GM23338 (cell line): ENCODE data around the gene NFE2L3. TPM values are rescaled to one million over a fixed set of nuclear protein-coding genes. Genes with fewer than 3 reads are reported as not detected.

Source experiments
- ATAC-seq: fragments of 200-7000 bp; cut with Tn5 transposase; 3 replicates; pipeline ENCODE4 v1.9.1; 2020
- DNase-seq: peaks from one replicate; pipeline ENCODE4 v3.0.0-alpha.2; 2015; ENCODE audit warnings: low spot score
- H2AFZ ChIP-seq: fragments of 200-600 bp; sonication (generic); 2 replicates; pipeline ENCODE4 v1.8.0; 2016; ENCODE audit warnings: antibody characterized with exemption, mild to moderate bottlenecking, moderate library complexity
- H3F3A ChIP-seq: fragments of 200-600 bp; sonication (generic); replicated peaks from 2 replicates; pipeline ENCODE4 v1.8.0; 2017; ENCODE audit warnings: antibody characterized with exemption, mixed run types, low read depth
- H3K27ac ChIP-seq: fragments of 200-600 bp; sonication (generic); 2 replicates; pipeline ENCODE4 v1.6.1; 2016; ENCODE audit warnings: low read depth
- H3K27me3 ChIP-seq: fragments of 200-600 bp; sonication (generic); 2 replicates; pipeline ENCODE4 v1.8.0; 2016; ENCODE audit warnings: mild to moderate bottlenecking, mixed run types, moderate library complexity; ENCODE audit not compliant: insufficient read depth
- H3K36me3 ChIP-seq: fragments of 200-600 bp; sonication (generic); 2 replicates; pipeline ENCODE4 v1.8.0; 2016; ENCODE audit warnings: mild to moderate bottlenecking; ENCODE audit not compliant: insufficient read depth
- H3K4me1 ChIP-seq: fragments of 200-600 bp; sonication (generic); 2 replicates; pipeline ENCODE4 v1.8.0; 2016; ENCODE audit warnings: mild to moderate bottlenecking, moderate library complexity; ENCODE audit not compliant: insufficient read depth
- H3K4me2 ChIP-seq: fragments of 200-600 bp; sonication (generic); 2 replicates; pipeline ENCODE4 v1.7.1; 2017; ENCODE audit warnings: mixed run types
- H3K4me3 ChIP-seq: fragments of 200-600 bp; sonication (generic); 2 replicates; pipeline ENCODE4 v1.6.1; 2016; ENCODE audit warnings: mixed run types
- H3K79me2 ChIP-seq: fragments of 200-600 bp; sonication (generic); replicated peaks from 2 replicates; pipeline ENCODE4 v1.8.0; 2017; ENCODE audit warnings: mild to moderate bottlenecking; ENCODE audit not compliant: insufficient read depth
- H3K9me2 ChIP-seq: fragments of 200-600 bp; sonication (generic); 2 replicates; pipeline ENCODE4 v1.8.0; 2017; ENCODE audit not compliant: insufficient read depth
- H4K20me1 ChIP-seq: fragments of 200-600 bp; sonication (generic); replicated peaks from 2 replicates; pipeline ENCODE4 v1.8.0; 2017; ENCODE audit warnings: mild to moderate bottlenecking; ENCODE audit not compliant: insufficient read depth
- H3K27ac Mint-ChIP-seq: 2 replicates; pipeline ENCODE4 v1.8.0; 2020; ENCODE audit warnings: inconsistent platforms, mild to moderate bottlenecking, moderate library complexity, mixed read lengths
- H3K27me3 Mint-ChIP-seq: 3 replicates; pipeline ENCODE4 v1.8.0; 2022; ENCODE audit warnings: low read depth, mild to moderate bottlenecking, moderate library complexity, mixed read lengths, inconsistent platforms; ENCODE audit not compliant: insufficient read depth, poor library complexity
- H3K36me3 Mint-ChIP-seq: 3 replicates; pipeline ENCODE4 v1.8.0; 2021; ENCODE audit warnings: low read depth, mild to moderate bottlenecking, inconsistent platforms, moderate library complexity, mixed read lengths
- H3K4me1 Mint-ChIP-seq: 3 replicates; pipeline ENCODE4 v1.8.0; 2020; ENCODE audit warnings: mild to moderate bottlenecking, inconsistent platforms, mixed read lengths
- H3K4me3 Mint-ChIP-seq: 3 replicates; pipeline ENCODE4 v1.8.0; 2021; ENCODE audit warnings: moderate library complexity, mild to moderate bottlenecking, inconsistent platforms, mixed read lengths
- H3K9me3 Mint-ChIP-seq: 3 replicates; pipeline ENCODE4 v1.8.0; 2020; ENCODE audit warnings: moderate library complexity, mild to moderate bottlenecking, inconsistent platforms, mixed read lengths
- CREB1 ChIP-seq: fragments of 250-450 bp; sonication (Bioruptor Pico); IDR thresholded peaks from 2 replicates; pipeline ENCODE4 v1.5.0; 2020; ENCODE audit warnings: low read depth, mild to moderate bottlenecking, moderate library complexity
- EZH2 ChIP-seq: fragments of 200-600 bp; sonication (generic); IDR thresholded peaks from one replicate; pipeline ENCODE4 v1.8.0; 2017; ENCODE audit warnings: antibody characterized with exemption, mild to moderate bottlenecking, low read depth; ENCODE audit not compliant: unreplicated experiment
- EZH2phosphoT487 ChIP-seq: fragments of 200-600 bp; sonication (generic); IDR thresholded peaks from one replicate; pipeline ENCODE4 v1.8.1; 2018; ENCODE audit warnings: antibody characterized with exemption; ENCODE audit not compliant: unreplicated experiment
- JUNB ChIP-seq: IDR thresholded peaks from one replicate; pipeline ENCODE4 v1.6.1; 2016; ENCODE audit warnings: antibody characterized with exemption; ENCODE audit not compliant: unreplicated experiment
- NANOG ChIP-seq: IDR thresholded peaks from 2 replicates; pipeline ENCODE4 v1.6.1; 2016; ENCODE audit warnings: antibody characterized with exemption, borderline replicate concordance
- POLR2AphosphoS5 ChIP-seq: IDR thresholded peaks from 2 replicates; pipeline ENCODE4 v1.6.1; 2016; ENCODE audit warnings: antibody characterized with exemption, low read depth
- STAT1 ChIP-seq: IDR thresholded peaks from one replicate; pipeline ENCODE4 v1.6.1; 2016; ENCODE audit warnings: antibody characterized with exemption; ENCODE audit not compliant: unreplicated experiment
- ZNF114 ChIP-seq: fragments of 250-450 bp; sonication (Bioruptor Pico); IDR thresholded peaks from 2 replicates; pipeline ENCODE4 v1.5.0; 2020; ENCODE audit warnings: mild to moderate bottlenecking, moderate library complexity
- ZNF331 ChIP-seq: fragments of 250-450 bp; sonication (Bioruptor Pico); IDR thresholded peaks from 2 replicates; pipeline ENCODE4 v1.5.0; 2020; ENCODE audit warnings: low read depth, mild to moderate bottlenecking, moderate library complexity
- polyA plus RNA-seq: library from polyadenylated mRNA; unstranded; fragments of >200 nt; fragmentation: Nextera tagmentation; extraction: Ambion mirVana; gene quantifications from 2 replicates; pipeline ENCODE4 v1.2.1, GENCODE V29; 2016
- total RNA-seq: library from RNA; depleted of rRNA; stranded (reverse); fragments of >200 nt; shearing (Covaris generic); gene quantifications from 2 replicates; pipeline ENCODE4 v1.2.3, GENCODE V29; 2014
- TF ChIP-seq, protein P1 (sequence below), 2 experiments: fragments of 200-600 bp in 1 of 2; sonication (generic) in 1 of 2; conservative IDR thresholded peaks; 2 replicates each; pipeline versions ENCODE4 v1.5.1 to v1.6.1; 2016 to 2017; ENCODE audit warnings: antibody characterized with exemption in 2 of 2, low read depth in 2 of 2, mild to moderate bottlenecking in 2 of 2, moderate library complexity in 1 of 2
- TF ChIP-seq, protein P2 (sequence below): IDR thresholded peaks from 2 replicates; pipeline ENCODE4 v1.6.1; 2016; ENCODE audit warnings: antibody characterized with exemption
- TF ChIP-seq, protein P3 (sequence below): IDR thresholded peaks from one replicate; pipeline ENCODE4 v1.6.1; 2018; ENCODE audit warnings: antibody characterized with exemption; ENCODE audit not compliant: unreplicated experiment
- TF ChIP-seq, protein P4 (sequence below): fragments of 250-450 bp; sonication (Bioruptor Pico); IDR thresholded peaks from 2 replicates; pipeline ENCODE4 v1.5.0; 2020; ENCODE audit warnings: mild to moderate bottlenecking, moderate library complexity

Gene NFE2L3
- total and polyA plus RNA-seq, 2 experiments from 2014 or later, result 62.0 to 142 TPM

DNA sequence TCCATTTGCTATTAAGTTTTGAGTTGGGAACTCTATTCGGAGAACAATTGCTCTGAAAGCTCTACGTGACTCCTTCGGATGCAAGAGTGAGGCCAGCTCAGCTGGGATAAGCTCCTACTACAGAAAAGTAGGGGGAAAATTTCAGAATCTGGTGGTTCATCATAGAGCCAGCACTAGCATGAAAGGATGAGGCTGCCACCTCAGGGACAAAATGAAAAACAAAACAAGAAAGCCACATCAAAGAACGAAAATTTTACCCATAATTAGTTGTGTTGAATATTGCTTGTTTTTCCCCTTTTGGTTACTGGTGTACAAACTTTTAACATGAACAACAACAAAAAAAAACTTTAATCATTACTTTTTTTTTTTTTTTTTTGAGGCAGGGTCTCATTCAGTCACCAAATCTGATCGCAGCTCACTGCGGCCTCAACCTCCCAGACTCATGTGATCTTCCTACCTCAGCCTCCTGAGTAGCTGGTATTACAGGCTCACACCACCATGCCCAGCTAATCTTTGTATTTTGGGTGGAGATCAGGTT lies 39.7 kb upstream of the NFE2L3 start:
- H3K79me2 ChIP-seq, result no peaks in the 10 kb centered on the region
- H3K36me3 Mint-ChIP-seq, result no peaks in the 10 kb centered on the region
- TF ChIP-seq STAT1 (no peak), EZH2phosphoT487 (no peak), ZNF114 (CRISPR knock-in tag) (no peak), EZH2 (no peak), ZNF331 (no peak), POLR2AphosphoS5 (no peak), JUNB (no peak), NANOG (no peak), CREB1 (no peak)
- TF ChIP-seq, protein P1, sequence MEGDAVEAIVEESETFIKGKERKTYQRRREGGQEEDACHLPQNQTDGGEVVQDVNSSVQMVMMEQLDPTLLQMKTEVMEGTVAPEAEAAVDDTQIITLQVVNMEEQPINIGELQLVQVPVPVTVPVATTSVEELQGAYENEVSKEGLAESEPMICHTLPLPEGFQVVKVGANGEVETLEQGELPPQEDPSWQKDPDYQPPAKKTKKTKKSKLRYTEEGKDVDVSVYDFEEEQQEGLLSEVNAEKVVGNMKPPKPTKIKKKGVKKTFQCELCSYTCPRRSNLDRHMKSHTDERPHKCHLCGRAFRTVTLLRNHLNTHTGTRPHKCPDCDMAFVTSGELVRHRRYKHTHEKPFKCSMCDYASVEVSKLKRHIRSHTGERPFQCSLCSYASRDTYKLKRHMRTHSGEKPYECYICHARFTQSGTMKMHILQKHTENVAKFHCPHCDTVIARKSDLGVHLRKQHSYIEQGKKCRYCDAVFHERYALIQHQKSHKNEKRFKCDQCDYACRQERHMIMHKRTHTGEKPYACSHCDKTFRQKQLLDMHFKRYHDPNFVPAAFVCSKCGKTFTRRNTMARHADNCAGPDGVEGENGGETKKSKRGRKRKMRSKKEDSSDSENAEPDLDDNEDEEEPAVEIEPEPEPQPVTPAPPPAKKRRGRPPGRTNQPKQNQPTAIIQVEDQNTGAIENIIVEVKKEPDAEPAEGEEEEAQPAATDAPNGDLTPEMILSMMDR (conservative IDR thresholded peaks at IDR 0.05; ENCODE audit: low read depth in 2 of 2), result no peak
- TF ChIP-seq, protein P2, sequence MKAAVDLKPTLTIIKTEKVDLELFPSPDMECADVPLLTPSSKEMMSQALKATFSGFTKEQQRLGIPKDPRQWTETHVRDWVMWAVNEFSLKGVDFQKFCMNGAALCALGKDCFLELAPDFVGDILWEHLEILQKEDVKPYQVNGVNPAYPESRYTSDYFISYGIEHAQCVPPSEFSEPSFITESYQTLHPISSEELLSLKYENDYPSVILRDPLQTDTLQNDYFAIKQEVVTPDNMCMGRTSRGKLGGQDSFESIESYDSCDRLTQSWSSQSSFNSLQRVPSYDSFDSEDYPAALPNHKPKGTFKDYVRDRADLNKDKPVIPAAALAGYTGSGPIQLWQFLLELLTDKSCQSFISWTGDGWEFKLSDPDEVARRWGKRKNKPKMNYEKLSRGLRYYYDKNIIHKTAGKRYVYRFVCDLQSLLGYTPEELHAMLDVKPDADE, result no peak
- TF ChIP-seq, protein P3, sequence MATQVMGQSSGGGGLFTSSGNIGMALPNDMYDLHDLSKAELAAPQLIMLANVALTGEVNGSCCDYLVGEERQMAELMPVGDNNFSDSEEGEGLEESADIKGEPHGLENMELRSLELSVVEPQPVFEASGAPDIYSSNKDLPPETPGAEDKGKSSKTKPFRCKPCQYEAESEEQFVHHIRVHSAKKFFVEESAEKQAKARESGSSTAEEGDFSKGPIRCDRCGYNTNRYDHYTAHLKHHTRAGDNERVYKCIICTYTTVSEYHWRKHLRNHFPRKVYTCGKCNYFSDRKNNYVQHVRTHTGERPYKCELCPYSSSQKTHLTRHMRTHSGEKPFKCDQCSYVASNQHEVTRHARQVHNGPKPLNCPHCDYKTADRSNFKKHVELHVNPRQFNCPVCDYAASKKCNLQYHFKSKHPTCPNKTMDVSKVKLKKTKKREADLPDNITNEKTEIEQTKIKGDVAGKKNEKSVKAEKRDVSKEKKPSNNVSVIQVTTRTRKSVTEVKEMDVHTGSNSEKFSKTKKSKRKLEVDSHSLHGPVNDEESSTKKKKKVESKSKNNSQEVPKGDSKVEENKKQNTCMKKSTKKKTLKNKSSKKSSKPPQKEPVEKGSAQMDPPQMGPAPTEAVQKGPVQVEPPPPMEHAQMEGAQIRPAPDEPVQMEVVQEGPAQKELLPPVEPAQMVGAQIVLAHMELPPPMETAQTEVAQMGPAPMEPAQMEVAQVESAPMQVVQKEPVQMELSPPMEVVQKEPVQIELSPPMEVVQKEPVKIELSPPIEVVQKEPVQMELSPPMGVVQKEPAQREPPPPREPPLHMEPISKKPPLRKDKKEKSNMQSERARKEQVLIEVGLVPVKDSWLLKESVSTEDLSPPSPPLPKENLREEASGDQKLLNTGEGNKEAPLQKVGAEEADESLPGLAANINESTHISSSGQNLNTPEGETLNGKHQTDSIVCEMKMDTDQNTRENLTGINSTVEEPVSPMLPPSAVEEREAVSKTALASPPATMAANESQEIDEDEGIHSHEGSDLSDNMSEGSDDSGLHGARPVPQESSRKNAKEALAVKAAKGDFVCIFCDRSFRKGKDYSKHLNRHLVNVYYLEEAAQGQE, result no peak
- TF ChIP-seq, protein P4, sequence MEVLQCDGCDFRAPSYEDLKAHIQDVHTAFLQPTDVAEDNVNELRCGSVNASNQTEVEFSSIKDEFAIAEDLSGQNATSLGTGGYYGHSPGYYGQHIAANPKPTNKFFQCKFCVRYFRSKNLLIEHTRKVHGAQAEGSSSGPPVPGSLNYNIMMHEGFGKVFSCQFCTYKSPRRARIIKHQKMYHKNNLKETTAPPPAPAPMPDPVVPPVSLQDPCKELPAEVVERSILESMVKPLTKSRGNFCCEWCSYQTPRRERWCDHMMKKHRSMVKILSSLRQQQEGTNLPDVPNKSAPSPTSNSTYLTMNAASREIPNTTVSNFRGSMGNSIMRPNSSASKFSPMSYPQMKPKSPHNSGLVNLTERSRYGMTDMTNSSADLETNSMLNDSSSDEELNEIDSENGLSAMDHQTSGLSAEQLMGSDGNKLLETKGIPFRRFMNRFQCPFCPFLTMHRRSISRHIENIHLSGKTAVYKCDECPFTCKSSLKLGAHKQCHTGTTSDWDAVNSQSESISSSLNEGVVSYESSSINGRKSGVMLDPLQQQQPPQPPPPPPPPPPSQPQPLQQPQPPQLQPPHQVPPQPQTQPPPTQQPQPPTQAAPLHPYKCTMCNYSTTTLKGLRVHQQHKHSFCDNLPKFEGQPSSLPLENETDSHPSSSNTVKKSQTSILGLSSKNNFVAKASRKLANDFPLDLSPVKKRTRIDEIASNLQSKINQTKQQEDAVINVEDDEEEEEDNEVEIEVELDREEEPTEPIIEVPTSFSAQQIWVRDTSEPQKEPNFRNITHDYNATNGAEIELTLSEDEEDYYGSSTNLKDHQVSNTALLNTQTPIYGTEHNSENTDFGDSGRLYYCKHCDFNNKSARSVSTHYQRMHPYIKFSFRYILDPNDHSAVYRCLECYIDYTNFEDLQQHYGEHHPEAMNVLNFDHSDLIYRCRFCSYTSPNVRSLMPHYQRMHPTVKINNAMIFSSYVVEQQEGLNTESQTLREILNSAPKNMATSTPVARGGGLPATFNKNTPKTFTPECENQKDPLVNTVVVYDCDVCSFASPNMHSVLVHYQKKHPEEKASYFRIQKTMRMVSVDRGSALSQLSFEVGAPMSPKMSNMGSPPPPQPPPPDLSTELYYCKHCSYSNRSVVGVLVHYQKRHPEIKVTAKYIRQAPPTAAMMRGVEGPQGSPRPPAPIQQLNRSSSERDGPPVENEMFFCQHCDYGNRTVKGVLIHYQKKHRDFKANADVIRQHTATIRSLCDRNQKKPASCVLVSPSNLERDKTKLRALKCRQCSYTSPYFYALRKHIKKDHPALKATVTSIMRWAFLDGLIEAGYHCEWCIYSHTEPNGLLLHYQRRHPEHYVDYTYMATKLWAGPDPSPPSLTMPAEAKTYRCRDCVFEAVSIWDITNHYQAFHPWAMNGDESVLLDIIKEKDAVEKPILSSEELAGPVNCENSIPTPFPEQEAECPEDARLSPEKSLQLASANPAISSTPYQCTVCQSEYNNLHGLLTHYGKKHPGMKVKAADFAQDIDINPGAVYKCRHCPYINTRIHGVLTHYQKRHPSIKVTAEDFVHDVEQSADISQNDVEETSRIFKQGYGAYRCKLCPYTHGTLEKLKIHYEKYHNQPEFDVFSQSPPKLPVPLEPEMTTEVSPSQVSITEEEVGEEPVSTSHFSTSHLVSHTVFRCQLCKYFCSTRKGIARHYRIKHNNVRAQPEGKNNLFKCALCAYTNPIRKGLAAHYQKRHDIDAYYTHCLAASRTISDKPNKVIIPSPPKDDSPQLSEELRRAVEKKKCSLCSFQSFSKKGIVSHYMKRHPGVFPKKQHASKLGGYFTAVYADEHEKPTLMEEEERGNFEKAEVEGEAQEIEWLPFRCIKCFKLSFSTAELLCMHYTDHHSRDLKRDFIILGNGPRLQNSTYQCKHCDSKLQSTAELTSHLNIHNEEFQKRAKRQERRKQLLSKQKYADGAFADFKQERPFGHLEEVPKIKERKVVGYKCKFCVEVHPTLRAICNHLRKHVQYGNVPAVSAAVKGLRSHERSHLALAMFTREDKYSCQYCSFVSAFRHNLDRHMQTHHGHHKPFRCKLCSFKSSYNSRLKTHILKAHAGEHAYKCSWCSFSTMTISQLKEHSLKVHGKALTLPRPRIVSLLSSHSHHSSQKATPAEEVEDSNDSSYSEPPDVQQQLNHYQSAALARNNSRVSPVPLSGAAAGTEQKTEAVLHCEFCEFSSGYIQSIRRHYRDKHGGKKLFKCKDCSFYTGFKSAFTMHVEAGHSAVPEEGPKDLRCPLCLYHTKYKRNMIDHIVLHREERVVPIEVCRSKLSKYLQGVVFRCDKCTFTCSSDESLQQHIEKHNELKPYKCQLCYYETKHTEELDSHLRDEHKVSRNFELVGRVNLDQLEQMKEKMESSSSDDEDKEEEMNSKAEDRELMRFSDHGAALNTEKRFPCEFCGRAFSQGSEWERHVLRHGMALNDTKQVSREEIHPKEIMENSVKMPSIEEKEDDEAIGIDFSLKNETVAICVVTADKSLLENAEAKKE (CRISPR knock-in tag), result no peak
- no peaks in the 10 kb centered on the region for H3K36me3 ChIP-seq
- DNase-seq, result no peak
- no peaks in the 10 kb centered on the region for H3K27me3 ChIP-seq
- H3K4me3 Mint-ChIP-seq, result no peak overlapping the region
- H3K27me3 Mint-ChIP-seq, result no peaks in the 10 kb centered on the region
- H3K4me1 ChIP-seq, result no peaks in the 10 kb centered on the region; the same call in 1 of the 2 replicates
- no peak overlapping the region for H3K27ac ChIP-seq
- H2AFZ ChIP-seq, result no peak overlapping the region
- no peak overlapping the region for H3K27ac Mint-ChIP-seq
- no peak for ATAC-seq
- no peaks in the 10 kb centered on the region for H3K9me2 ChIP-seq
- H4K20me1 ChIP-seq, result no peaks in the 10 kb centered on the region
- peaks cover 19% of the 10 kb centered on the region for H3K4me1 Mint-ChIP-seq
- H3F3A ChIP-seq, result no peaks in the 10 kb centered on the region
- no peak overlapping the region for H3K4me3 ChIP-seq
- H3K4me2 ChIP-seq, result no peak overlapping the region
- no peaks in the 10 kb centered on the region; the same call in 1 of the 3 replicates for H3K9me3 Mint-ChIP-seq
